ENCODE data around the gene RANGRF.

DNA sequence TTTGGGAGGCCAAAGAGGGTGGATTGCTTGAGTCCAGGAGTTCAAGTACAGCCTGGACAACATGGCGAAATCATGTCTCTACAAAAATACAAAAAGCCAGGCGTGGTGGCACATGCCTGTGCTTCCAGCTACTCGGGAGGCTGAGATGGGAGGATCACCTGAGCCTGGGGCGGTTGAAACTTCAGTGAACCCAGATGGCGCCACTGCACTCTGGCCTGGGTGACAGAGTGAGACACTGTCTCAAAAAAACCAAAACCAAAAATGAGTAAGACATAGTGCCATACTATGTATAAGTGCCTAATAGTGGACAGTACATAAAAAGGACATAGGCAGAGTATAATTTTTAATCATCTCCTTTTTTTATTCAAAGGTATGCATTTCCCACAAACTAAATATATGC is 44.6 kb upstream of the RANGRF start:
- TF ChIP-seq, protein P1, sequence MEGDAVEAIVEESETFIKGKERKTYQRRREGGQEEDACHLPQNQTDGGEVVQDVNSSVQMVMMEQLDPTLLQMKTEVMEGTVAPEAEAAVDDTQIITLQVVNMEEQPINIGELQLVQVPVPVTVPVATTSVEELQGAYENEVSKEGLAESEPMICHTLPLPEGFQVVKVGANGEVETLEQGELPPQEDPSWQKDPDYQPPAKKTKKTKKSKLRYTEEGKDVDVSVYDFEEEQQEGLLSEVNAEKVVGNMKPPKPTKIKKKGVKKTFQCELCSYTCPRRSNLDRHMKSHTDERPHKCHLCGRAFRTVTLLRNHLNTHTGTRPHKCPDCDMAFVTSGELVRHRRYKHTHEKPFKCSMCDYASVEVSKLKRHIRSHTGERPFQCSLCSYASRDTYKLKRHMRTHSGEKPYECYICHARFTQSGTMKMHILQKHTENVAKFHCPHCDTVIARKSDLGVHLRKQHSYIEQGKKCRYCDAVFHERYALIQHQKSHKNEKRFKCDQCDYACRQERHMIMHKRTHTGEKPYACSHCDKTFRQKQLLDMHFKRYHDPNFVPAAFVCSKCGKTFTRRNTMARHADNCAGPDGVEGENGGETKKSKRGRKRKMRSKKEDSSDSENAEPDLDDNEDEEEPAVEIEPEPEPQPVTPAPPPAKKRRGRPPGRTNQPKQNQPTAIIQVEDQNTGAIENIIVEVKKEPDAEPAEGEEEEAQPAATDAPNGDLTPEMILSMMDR (IDR thresholded peaks at IDR 0.05 in 8 of 11, conservative IDR thresholded peaks at IDR 0.05 in 3 of 11) = no peak
- TF ChIP-seq POLR2A (IDR thresholded peaks at IDR 0.05) = no peak
- TF ChIP-seq POLR2AphosphoS5 (IDR thresholded peaks at IDR 0.05) = no peak

Data from spleen (tissue), 7 donors.